WI38 (cell line): ENCODE data around the gene CCNF.

Source experiments
- H3K4me3 ChIP-seq: 2 replicates; pipeline ENCODE4 v1.5.1; 2011; ENCODE audit warnings: low read depth, mild to moderate bottlenecking, control low read depth, low read length
- CTCF ChIP-seq: IDR thresholded peaks from 2 replicates; pipeline ENCODE4 v1.5.1; 2012; ENCODE audit warnings: low read depth, mild to moderate bottlenecking, control low read depth, low read length

CCNF gene

GRCh38 chr16:2473446-2473926 is 44.2 kb downstream of the CCNF start:
- H3K4me3 ChIP-seq = peak overlapping the region; percentile 20; the same call in 1 of the 2 replicates
- no peak for TF ChIP-seq CTCF

GRCh38 chr16:2473999-2474876 is 45.0 kb downstream of the CCNF start:
- H3K4me3 ChIP-seq = peak overlapping the region; percentile 74
- no peak for TF ChIP-seq CTCF

- TF ChIP-seq CTCF = no peak
- peak within 1 kb of the TSS; percentile 74 for H3K4me3 ChIP-seq
These were observed 45.7 kb downstream of the CCNF start, which contains the start of gene TBC1D24 for GRCh38 chr16:2474877-2475412. TSS of gene TBC1D24 (plus strand) at chr16:2475127. CDS start at chr16:2496149, 21,022 bp downstream.

- H3K4me3 ChIP-seq = peak overlapping the region; percentile 68
- TF ChIP-seq CTCF = no peak
These were observed 46.4 kb downstream of the CCNF start for GRCh38 chr16:2475413-2476344.

- no peak overlapping the region for H3K4me3 ChIP-seq
- TF ChIP-seq CTCF = no peak
These were observed 47.1 kb downstream of the CCNF start for GRCh38 chr16:2476345-2476720.

- no peak overlapping the region for H3K4me3 ChIP-seq
- no peak for TF ChIP-seq CTCF
These were observed 47.5 kb downstream of the CCNF start for GRCh38 chr16:2476741-2477140.
